ENCODE data around the gene CD99L2.
"Not testable (repeated sequence)": the region's sequence is repeated elsewhere in the genome, so short reads cannot be mapped to it uniquely, and the experiment has no call there.

The CD99L2 gene

GRCh38 chrX:150849996-150850720 is 48.3 kb downstream of the CD99L2 start:
- no peak for DNase-seq

DNA sequence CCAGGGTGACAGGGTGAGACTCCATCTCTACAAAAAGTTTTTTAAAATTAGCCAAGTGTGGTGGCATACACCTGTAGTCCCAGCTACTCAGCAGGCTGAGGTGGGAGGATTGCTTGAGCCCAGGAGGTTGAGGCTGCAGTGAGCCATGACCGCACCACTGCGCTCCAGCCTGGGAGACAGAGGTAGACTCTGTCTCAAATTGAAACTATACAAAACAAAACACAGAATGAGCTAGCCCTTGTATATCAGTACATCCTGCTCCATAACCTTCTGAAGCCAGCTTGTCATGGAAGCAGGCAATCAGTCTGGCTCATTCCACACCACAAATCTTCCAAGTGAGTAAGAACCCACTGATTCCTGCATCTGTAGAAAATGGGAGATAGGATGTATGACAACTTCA is 49.0 kb downstream of the CD99L2 start:
- DNase-seq, result no peak

DNA sequence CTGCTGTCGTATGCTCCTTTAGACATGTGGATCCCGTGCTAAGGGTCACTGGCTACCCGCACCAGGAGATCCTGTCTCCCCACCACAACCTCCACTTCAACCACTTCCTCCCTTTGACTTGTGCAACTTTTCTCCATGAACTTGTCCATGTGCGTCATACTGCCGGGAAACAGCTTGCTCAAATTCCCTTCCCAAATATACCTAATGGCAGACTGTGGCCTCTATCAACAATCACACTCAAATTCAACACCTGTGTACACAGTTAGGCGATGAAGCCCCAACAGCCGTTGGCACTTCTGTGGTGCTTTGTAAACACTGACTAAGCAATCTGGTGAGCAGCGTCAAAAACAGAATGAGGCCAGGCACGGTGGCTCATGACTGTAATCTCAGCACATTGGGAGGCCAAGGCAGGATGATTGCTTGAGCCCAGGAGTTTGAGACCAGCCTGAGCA is 49.5 kb downstream of the CD99L2 start:
- no peak for DNase-seq

DNA sequence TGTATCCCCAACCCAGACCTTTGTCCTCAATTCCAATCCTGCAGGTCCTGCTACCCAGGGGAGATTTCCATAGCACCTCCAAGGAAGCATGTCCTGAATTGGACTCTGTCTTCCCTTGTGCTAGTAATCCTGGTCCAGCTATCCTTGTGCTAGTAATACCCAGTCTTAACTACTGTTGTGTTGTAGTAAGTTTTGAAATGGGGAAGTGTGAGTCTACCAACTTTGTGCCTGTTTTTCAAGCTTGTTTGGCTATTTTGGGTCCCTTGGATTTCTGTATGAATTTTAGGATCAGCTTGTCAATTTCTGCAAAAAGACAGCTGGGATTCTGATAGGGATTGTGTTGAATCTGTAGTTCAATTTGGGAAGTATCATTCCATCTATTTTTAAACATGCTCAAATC is 51.4 kb downstream of the CD99L2 start:
- no peak for DNase-seq

DNA sequence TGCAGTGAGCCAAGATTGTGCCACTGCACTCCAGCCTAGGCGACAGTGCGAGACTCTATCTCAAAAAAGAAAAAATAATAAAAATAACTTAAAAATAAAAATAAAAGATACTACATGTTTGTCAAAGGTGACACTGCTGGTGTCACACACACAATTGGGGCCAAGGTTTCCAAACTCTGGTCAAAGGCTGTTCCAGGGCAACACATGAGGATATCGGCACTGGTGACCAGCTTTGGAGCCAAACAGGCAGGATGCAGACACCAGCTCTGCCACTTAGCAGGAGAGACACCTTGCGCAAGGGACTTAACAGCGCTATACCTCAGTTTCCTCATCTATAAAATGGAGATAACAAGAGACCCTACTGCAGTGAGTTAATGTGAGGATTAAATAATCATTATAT is 52.3 kb downstream of the CD99L2 start:
- DNase-seq, result no peak

DNA sequence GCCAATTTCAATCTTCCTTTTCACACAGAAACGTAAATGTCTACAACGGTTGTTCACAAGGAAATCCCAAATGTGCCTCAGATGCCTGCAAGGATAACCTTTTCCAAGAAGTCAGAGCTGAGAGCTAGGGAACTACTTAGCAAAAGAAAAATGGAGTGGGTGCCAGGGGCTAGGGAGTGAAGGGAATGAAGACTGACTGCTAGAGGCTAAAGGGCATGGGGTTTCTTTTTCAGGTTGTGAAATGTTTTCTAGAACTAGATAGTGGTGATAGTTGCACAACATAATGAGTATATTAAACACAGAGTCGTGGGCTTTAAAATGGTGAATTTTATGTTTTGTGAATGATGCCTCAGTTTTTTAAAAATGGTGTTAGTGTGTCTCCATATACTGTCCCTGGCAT is 53.4 kb downstream of the CD99L2 start:
- no peak for DNase-seq

- no peak for DNase-seq
These were observed 54.5 kb downstream of the CD99L2 start for GRCh38 chrX:150844016-150844415.

- DNase-seq, result no peak
These were observed 56.2 kb downstream of the CD99L2 start for GRCh38 chrX:150842198-150842685.

GRCh38 chrX:150841456-150842197 is 56.8 kb downstream of the CD99L2 start:
- peak; percentile 21 for DNase-seq

DNA sequence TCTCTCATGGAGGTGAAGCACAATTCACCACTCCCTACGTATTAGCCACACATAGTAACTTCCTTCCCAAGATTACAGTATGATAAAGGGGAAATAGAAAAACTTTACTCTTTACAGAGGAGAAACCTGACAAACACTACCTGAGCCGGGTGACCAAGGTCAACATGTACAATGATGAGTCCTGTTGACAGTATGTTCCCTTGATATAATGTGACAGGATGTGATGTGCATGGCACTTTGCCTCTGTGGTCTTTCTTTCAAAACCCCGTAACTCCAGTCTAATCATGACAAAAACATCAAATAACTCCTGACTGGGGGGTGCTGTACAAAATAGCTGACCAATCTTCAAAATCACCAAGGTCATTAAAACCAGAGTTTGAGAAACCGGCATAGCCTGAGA is 60.6 kb downstream of the CD99L2 start:
- no peak for DNase-seq

DNA sequence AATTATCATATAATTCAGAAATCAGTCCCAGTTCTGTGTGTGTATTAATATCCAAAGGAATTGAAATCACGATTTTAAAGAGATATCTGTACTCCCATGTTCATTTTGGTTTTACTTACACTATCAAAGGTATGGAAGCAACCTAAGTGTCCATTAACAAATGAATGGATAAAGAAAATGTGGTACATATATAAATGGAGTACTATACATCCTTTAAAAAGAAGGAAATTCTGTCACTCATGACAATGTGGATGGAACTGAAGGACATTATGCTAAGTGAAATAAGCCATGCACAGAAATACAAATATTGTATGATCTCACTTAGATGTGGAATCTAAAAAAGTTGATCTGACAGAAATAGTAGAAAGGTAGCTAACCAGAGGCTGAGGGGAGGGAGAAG is 63.8 kb downstream of the CD99L2 start:
- DNase-seq, result no peak

DNA sequence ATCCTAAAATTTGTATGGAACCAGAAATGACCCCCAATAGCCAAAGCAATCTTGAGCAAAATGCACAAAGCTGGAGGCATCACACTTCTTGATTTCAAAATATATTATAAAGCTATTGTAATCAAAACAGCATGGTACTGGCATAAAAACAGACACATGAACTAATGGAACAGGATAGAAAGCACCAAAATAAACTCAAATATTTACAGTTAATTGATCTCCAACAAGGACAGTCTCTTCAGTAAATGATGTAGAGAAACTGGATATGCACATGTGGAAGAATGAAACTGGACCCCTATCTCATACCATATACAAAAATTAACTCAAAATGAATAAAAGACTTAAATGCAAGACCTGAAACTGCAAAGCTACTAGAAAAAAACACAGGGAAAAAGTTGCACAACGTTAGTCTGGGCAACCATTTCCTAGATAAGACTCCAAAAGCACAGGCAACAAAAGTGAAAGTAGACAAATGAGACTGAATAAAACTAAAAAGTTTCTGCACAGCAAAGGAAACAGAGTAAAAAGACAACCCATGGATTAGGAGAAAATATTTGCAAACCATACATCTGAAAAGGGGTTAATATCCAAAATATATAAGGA is 64.9 kb downstream of the CD99L2 start:
- DNase-seq, result no peak

DNA sequence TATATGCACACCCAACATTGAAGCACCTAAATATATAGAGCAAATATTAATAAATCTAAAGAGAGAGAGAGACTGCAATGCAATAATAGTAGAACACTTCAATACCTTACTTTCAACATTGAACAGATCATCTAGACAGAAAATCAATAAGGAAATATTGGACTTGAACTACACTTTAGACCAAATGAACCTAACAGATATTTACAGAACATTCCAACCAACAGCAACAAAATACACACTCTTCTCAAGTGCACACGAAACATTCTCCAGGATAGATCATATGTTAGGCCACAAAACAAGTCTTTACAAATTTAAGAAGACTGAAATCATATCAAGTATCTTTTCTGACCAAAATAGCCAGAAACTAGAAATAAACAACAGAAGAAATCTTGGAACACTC is 66.6 kb downstream of the CD99L2 start:
- DNase-seq, result no peak

GRCh38 chrX:150828785-150829184 is 69.7 kb downstream of the CD99L2 start:
- no peak for DNase-seq

DNA sequence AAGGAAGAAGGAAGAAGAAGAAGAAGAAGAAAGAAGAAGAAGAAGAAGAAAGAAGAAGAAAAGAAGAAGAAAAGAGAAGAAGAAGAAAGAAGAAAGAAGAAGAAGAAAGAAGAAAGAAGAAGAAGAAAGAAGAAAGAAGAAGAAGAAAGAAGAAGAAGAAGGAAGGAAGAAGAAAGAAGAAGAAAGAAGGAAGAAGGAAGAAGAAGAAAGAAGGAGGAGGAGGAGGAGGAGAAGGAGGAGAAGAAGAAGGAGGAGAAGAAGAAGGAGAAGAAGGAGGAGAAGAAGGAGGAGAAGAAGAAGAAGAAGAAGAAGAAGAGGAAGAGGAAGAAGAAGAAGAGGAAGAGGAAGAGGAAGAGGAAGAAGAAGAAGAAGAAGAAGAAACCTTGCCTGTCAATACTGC is 74.1 kb downstream of the CD99L2 start:
- DNase-seq, result not testable (repeated sequence)

DNA sequence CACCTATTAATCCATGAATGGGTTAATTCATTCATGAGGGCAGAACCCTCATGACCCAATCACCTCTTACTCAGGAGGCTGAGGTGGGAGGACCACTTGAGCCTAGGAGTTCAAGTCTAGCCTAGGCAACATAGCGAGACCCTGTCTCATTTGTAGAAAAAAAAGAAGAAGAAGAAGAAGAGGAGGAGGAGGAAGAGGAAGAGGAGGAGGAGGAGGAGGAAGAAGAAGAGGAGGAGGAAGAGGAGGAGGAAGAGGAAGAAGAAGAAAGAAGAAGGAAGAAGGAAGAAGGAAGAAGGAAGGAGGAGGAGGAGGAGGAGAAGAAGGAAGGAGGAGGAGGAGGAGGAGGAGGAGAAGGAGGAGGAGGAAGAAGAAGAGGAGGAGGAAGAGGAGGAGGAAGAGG is 74.6 kb downstream of the CD99L2 start:
- DNase-seq, result not testable (repeated sequence)

DNA sequence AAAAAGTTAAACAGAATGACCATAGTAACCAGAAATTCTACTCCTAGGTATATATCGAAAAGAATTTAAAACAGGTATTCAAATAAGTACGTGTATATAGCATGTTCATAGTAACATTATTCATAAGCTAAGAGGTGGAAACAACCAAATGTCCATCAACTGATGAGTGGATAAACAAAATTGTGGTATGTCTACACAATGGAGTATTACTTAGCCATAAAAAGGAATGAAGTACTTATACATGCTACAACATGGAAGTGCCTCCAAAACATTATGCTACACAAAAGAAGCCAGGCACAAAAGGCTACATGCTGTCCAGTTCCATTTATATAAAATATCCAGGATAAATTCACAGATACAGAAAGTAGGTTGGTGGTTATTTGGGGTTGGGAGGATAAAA is 76.5 kb downstream of the CD99L2 start:
- no peak for DNase-seq

GRCh38 chrX:150813922-150814321 is 84.5 kb downstream of the CD99L2 start:
- peak; percentile 53 for DNase-seq

DNA sequence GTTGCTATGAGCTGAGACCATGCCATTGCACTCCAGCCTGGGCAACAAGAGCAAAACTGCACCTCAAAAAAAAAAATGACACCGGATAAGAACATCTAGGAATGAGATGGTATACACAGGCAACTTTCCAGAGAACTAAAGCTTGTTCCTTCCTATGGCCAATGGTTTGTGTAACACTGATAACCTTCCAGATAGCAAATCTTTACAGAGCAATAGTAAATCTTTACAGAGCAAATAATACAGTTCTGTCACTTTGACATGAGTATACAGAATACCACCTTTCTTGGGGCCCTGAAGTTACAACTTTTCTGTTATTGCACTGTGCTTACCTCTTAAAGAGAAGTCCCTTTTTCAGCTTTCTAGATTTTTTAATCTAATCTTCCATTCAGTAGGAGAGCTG is 91.6 kb downstream of the CD99L2 start:
- DNase-seq, result no peak

DNA sequence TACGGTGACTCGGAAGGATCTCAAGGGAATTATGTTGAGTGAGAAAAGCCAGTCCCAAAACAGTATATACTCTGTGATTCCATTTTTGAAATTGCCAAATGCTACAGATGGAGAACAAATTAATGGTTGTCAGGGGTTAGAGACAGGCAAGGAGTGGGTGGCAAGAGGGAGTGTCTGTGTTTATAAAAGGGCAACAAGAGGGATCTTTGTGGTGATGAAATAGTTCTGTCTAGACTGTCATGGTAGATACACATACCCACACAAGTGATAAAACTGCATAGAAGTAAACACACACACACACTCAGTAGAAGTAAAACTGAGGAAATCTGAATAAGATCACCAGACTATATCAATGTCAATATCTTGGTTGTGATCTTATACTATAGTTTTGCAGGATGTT is 92.7 kb downstream of the CD99L2 start:
- no peak for DNase-seq

GRCh38 chrX:150792949-150793527 is 105.4 kb downstream of the CD99L2 start:
- DNase-seq, result no peak

GRCh38 chrX:150790021-150790420 is 108.4 kb downstream of the CD99L2 start:
- no peak for DNase-seq

DNA sequence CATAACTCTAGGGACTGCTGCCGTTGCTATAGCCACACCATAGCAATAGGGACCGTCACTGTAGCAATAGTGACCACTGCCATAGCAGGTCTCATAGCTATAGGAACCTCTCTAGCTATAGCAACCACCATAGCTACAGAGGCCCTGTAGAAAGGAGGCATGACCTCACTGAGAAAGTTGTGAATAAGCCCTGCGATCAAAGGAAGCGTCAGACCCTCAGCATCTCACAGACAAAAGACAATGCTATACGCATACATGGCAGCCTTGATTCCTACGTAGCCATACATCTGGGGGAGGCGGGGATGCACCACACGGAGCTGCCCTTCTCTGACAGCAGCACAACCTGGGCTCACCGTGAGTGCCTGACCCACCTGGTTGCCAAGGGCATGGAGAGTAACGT is 116.8 kb downstream of the CD99L2 start:
- DNase-seq, result no peak

Data from fibroblast of skin of back (primary cell).